ENCODE results near the gene ZNF80.

DNA sequence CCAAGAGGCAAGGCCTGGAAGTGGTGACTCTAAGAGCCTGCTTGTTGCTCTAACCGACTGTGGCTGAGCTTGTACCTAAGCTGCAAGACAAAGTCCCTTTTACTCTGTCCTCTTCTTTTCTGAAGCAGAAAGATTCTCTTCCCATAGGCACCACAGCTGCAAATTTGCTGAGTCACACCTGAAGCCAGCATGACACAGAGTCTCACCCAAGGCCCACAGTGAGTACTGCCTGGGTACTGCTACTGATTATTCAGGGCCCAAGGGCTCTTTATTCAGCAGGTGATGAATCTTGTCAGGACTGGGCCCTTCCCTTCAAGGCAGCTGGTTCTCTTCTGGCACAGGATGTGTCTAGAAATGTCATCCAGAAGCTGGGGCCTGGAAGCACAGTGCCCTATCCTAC is 37.6 kb upstream of the ZNF80 start:
- TF ChIP-seq, protein P1, sequence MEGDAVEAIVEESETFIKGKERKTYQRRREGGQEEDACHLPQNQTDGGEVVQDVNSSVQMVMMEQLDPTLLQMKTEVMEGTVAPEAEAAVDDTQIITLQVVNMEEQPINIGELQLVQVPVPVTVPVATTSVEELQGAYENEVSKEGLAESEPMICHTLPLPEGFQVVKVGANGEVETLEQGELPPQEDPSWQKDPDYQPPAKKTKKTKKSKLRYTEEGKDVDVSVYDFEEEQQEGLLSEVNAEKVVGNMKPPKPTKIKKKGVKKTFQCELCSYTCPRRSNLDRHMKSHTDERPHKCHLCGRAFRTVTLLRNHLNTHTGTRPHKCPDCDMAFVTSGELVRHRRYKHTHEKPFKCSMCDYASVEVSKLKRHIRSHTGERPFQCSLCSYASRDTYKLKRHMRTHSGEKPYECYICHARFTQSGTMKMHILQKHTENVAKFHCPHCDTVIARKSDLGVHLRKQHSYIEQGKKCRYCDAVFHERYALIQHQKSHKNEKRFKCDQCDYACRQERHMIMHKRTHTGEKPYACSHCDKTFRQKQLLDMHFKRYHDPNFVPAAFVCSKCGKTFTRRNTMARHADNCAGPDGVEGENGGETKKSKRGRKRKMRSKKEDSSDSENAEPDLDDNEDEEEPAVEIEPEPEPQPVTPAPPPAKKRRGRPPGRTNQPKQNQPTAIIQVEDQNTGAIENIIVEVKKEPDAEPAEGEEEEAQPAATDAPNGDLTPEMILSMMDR (IDR thresholded peaks at IDR 0.05) = no peak
- TF ChIP-seq POLR2AphosphoS5 (IDR thresholded peaks at IDR 0.05) = no peak

Measured in suprapubic skin (tissue), 3 donors.